ENCODE results near the gene PRDM5. TPM values are rescaled to one million over a fixed set of nuclear protein-coding genes. Genes with fewer than 3 reads are reported as not detected.

PRDM5 gene
- total RNA-seq, 4 donors from 2014 or later = 17.7 to 49.9 (median 44.6) TPM

- TF ChIP-seq CTCF (IDR thresholded peaks at IDR 0.05) = no peak
- TF ChIP-seq POLR2A (IDR thresholded peaks at IDR 0.05) = no peak
- 82 to 84% methylated on average over 3 of the region's 3 CpGs for WGBS, 2 donors
- no peaks in the 10 kb centered on the region for H3K4me1 ChIP-seq
- DNase-seq = no peak
- intact Hi-C loops (cut with DNase I) = no loop called here
- no peaks in the 10 kb centered on the region for H3K36me3 ChIP-seq
- H3K27ac ChIP-seq = no peak overlapping the region
- no peaks in the 10 kb centered on the region for H3K9me3 ChIP-seq
- H3K27me3 ChIP-seq = no peaks in the 10 kb centered on the region
- H3K4me3 ChIP-seq (replicated peaks in 1 of 3) = no peak overlapping the region
Measured at GRCh38 chr4:120671538-120671937, 251.0 kb downstream of the PRDM5 start.

GRCh38 chr4:120667102-120667501, 255.4 kb downstream of the PRDM5 start:
- no peaks in the 10 kb centered on the region for H3K27me3 ChIP-seq
- WGBS, 2 donors = 86 to 92% methylated on average over 3 of the region's 3 CpGs
- no peaks in the 10 kb centered on the region for H3K9me3 ChIP-seq
- no peaks in the 10 kb centered on the region for H3K4me1 ChIP-seq
- TF ChIP-seq POLR2A (IDR thresholded peaks at IDR 0.05) (no peak), CTCF (IDR thresholded peaks at IDR 0.05) (no peak)
- no peak overlapping the region for H3K4me3 ChIP-seq (replicated peaks in 1 of 3)
- DNase-seq = no peak
- intact Hi-C loops (cut with DNase I) = no loop called here
- H3K27ac ChIP-seq = no peak overlapping the region
- H3K36me3 ChIP-seq = no peaks in the 10 kb centered on the region

DNA sequence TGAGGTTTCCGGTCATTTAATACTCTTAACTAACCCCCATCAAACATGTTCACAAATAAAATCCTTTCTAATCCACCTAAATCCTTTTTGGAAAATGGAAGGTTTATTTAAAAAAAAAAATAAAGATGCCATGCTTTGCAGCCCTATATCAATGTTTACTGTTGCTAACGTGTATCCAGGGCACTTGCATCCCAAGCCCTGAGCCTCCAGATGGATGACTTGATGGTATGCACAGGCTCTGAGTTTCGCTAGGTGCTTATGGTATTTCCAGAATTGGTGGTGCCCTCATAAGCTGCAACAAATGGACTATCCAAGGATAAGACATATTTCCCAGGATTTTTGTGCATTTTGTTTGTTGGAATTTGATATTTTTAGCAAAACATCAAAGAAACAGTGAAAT, 257.7 kb downstream of the PRDM5 start:
- no peak for TF ChIP-seq POLR2A (IDR thresholded peaks at IDR 0.05)
- TF ChIP-seq CTCF (IDR thresholded peaks at IDR 0.05) = no peak
- no peaks in the 10 kb centered on the region for H3K36me3 ChIP-seq
- no peak overlapping the region for H3K27ac ChIP-seq
- H3K4me3 ChIP-seq (replicated peaks in 1 of 3) = no peak overlapping the region
- no peak for DNase-seq
- 93 to 95% methylated on average over 3 of the region's 3 CpGs for WGBS, 2 donors
- intact Hi-C loops (cut with DNase I) = no loop called here
- no peaks in the 10 kb centered on the region for H3K9me3 ChIP-seq
- H3K4me1 ChIP-seq = no peaks in the 10 kb centered on the region
- H3K27me3 ChIP-seq = no peaks in the 10 kb centered on the region

DNA sequence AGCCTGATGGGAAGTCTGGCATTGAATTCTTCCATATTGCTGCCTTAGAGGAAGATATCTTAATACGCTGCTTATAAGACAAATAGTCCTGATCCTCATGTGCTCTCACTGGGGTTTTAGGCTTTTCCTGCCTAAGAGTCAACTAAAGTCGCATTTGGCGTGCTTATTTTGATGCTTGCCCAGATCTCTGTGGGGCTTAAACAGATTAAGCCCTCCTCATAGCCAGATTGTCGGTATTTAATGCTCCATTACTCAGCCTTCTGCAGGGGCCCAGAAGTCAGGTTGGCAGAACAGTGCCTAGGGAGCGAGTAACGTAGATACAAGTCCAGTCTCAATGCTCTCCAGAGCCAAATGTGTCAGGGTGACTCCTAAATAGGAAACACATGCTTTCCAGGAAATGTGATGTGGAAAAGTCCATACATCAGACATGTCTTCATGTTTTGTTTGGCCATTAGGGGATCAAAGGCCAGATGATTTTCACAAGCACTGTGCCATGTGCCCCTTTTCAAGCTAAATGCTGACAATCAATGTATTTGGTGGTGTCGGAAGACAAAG, 262.8 kb downstream of the PRDM5 start:
- intact Hi-C loops (cut with DNase I) = no loop called here
- Histone ChIP-seq H3K27me3 (no peaks in the 10 kb centered on the region), H3K4me3 (replicated peaks in 1 of 3) (no peak overlapping the region), H3K9me3 (no peaks in the 10 kb centered on the region), H3K4me1 (no peaks in the 10 kb centered on the region), H3K27ac (no peak overlapping the region), H3K36me3 (no peaks in the 10 kb centered on the region)
- WGBS, 2 donors = 83 to 87% methylated on average over 7 of the region's 7 CpGs
- no peak for DNase-seq
- TF ChIP-seq POLR2A (IDR thresholded peaks at IDR 0.05) (no peak), CTCF (IDR thresholded peaks at IDR 0.05) (no peak)

GRCh38 chr4:120658772-120659171, 263.8 kb downstream of the PRDM5 start:
- no peaks in the 10 kb centered on the region for H3K9me3 ChIP-seq
- no peaks in the 10 kb centered on the region for H3K4me1 ChIP-seq
- H3K36me3 ChIP-seq = no peaks in the 10 kb centered on the region
- WGBS, 2 donors = 26 to 35% methylated on average over 7 of the region's 7 CpGs
- H3K4me3 ChIP-seq (replicated peaks in 1 of 3) = no peak overlapping the region
- no peak overlapping the region for H3K27ac ChIP-seq
- no peak for DNase-seq
- no peaks in the 10 kb centered on the region for H3K27me3 ChIP-seq
- intact Hi-C loops (cut with DNase I) = no loop called here
- TF ChIP-seq POLR2A (IDR thresholded peaks at IDR 0.05) (no peak), CTCF (IDR thresholded peaks at IDR 0.05) (no peak)

Measured in thyroid gland (tissue), 4 donors.